ENCODE measurements around the gene PML.

DNA sequence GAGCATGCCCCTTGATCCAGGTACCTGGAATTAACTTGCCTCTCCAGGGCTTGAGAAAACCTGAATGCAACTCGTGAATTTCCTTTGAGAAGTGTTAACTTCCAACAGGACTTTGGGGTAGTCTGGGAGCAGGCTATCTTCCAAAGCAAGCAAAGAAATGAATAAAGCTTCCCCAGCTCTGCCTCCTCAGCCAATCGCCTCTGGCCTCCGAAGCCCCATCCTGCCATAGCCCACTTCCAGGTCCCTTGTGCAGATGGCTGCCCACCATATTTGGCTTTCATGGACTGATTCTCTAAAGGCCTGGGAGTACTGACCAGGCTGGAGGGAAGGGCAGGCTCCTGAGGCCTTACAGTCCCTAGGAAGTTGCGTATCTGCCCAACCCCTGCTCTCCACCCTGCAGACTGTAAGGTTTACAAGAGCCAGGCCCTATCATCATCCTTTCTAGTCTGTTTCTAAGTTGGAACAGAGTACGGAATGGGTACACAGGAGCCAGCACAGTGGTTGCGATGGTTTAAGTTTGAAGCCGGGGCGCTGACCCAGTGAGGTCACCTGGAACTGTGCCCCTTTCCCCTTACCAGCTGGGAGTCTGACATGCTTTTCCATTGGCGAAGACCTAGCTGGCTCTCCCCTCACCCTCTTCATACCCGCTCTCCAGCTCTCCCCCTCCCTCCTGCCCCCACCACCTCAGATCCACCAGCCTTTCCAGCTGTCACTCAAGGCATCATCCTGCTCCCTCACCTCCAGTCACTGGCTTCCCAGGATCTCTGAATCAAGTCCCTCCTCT is 1.1 kb upstream of the PML start:
- TF ChIP-seq ZNF274 (IDR thresholded peaks at IDR 0.05; ENCODE audit: borderline replicate concordance, low read depth, low read length), result no peak
- no peak for TF ChIP-seq IRF2 (CRISPR knock-in tag; IDR thresholded peaks at IDR 0.05)
- TF ChIP-seq TBL1XR1 (IDR thresholded peaks at IDR 0.05; ENCODE audit: low read length in 2 of 2), result no peak
- no peak for TF ChIP-seq BRCA1 (IDR thresholded peaks at IDR 0.05)
- no peak for TF ChIP-seq BRCA1 (CRISPR knock-in tag; IDR thresholded peaks at IDR 0.05)
- TF ChIP-seq, protein P1, sequence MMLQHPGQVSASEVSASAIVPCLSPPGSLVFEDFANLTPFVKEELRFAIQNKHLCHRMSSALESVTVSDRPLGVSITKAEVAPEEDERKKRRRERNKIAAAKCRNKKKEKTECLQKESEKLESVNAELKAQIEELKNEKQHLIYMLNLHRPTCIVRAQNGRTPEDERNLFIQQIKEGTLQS (IDR thresholded peaks at IDR 0.05), result no peak
- TF ChIP-seq, protein P1 (CRISPR knock-in tag; conservative IDR thresholded peaks at IDR 0.05), result no peak
- TF ChIP-seq, protein P2, sequence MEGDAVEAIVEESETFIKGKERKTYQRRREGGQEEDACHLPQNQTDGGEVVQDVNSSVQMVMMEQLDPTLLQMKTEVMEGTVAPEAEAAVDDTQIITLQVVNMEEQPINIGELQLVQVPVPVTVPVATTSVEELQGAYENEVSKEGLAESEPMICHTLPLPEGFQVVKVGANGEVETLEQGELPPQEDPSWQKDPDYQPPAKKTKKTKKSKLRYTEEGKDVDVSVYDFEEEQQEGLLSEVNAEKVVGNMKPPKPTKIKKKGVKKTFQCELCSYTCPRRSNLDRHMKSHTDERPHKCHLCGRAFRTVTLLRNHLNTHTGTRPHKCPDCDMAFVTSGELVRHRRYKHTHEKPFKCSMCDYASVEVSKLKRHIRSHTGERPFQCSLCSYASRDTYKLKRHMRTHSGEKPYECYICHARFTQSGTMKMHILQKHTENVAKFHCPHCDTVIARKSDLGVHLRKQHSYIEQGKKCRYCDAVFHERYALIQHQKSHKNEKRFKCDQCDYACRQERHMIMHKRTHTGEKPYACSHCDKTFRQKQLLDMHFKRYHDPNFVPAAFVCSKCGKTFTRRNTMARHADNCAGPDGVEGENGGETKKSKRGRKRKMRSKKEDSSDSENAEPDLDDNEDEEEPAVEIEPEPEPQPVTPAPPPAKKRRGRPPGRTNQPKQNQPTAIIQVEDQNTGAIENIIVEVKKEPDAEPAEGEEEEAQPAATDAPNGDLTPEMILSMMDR (IDR thresholded peaks at IDR 0.05 in 2 of 3, conservative IDR thresholded peaks at IDR 0.05 in 1 of 3; ENCODE audit: insufficient read depth in 2 of 3, low read depth in 1 of 3, low read length in 3 of 3), result no peak
- TF ChIP-seq JUND (IDR thresholded peaks at IDR 0.05; ENCODE audit: borderline replicate concordance, low read depth, low read length), result no peak
- no peak for TF ChIP-seq JUND (tag; IDR thresholded peaks at IDR 0.05; ENCODE audit: borderline replicate concordance, low read depth, low read length)
- TF ChIP-seq, protein P3, sequence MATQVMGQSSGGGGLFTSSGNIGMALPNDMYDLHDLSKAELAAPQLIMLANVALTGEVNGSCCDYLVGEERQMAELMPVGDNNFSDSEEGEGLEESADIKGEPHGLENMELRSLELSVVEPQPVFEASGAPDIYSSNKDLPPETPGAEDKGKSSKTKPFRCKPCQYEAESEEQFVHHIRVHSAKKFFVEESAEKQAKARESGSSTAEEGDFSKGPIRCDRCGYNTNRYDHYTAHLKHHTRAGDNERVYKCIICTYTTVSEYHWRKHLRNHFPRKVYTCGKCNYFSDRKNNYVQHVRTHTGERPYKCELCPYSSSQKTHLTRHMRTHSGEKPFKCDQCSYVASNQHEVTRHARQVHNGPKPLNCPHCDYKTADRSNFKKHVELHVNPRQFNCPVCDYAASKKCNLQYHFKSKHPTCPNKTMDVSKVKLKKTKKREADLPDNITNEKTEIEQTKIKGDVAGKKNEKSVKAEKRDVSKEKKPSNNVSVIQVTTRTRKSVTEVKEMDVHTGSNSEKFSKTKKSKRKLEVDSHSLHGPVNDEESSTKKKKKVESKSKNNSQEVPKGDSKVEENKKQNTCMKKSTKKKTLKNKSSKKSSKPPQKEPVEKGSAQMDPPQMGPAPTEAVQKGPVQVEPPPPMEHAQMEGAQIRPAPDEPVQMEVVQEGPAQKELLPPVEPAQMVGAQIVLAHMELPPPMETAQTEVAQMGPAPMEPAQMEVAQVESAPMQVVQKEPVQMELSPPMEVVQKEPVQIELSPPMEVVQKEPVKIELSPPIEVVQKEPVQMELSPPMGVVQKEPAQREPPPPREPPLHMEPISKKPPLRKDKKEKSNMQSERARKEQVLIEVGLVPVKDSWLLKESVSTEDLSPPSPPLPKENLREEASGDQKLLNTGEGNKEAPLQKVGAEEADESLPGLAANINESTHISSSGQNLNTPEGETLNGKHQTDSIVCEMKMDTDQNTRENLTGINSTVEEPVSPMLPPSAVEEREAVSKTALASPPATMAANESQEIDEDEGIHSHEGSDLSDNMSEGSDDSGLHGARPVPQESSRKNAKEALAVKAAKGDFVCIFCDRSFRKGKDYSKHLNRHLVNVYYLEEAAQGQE (IDR thresholded peaks at IDR 0.05; ENCODE audit: borderline replicate concordance), result no peak
- TF ChIP-seq, protein P3 (CRISPR knock-in tag; IDR thresholded peaks at IDR 0.05; ENCODE audit: low read depth), result no peak
- no peak for TF ChIP-seq ATF1 (CRISPR knock-in tag; IDR thresholded peaks at IDR 0.05)
- no peak for TF ChIP-seq ATF1 (tag; IDR thresholded peaks at IDR 0.05)
- no peak for TF ChIP-seq NR3C1 (CRISPR knock-in tag; IDR thresholded peaks at IDR 0.05)
- no peak for TF ChIP-seq TRIM24 (IDR thresholded peaks at IDR 0.05)

All from K562 (cell line).